GM12878 (cell line): Measurements from ENCODE around the gene SCRN2. TPM values are rescaled to one million over a fixed set of nuclear protein-coding genes. Genes with fewer than 3 reads are reported as not detected.

Experiments
- ATAC-seq: fragments of 200-7000 bp; cut with Tn5 transposase; 3 replicates; pipeline ENCODE4 v1.9.1; 2020; ENCODE audit warnings: mild to moderate bottlenecking, moderate library complexity
- BruUV-seq: library from RNA; stranded (reverse); fragments of 400-500 nt; replicated peaks from 2 replicates; lab custom pipeline; 2021; lab: Mats Ljungman, UMichigan
- CTCF ChIA-PET: fragments of 300-600 bp; sonication (Branson Sonifier 250); formaldehyde crosslinking; extraction: SDS; loops from one replicate; lab custom pipeline; 2021; ENCODE audit warnings: inconsistent platforms; lab: Yijun Ruan, JAX
- POLR2A ChIA-PET: fragments of 350-600 bp; formaldehyde crosslinking; extraction: SDS; loops from one replicate; lab custom pipeline; 2021; ENCODE audit warnings: inconsistent platforms; lab: Charles Lee
- RAD21 ChIA-PET: fragments of 300-600 bp; sonication (Branson Sonifier 250); formaldehyde crosslinking; loops from one replicate; lab custom pipeline; 2023; ENCODE audit warnings: antibody characterized with exemption; ENCODE audit not compliant: unreplicated experiment; lab: Charles Lee
- SMC1A ChIA-PET: fragments of 300-600 bp; sonication (Branson Sonifier 250); formaldehyde crosslinking; loops from one replicate; lab custom pipeline; 2023; ENCODE audit not compliant: unreplicated experiment, uncharacterized antibody; lab: Charles Lee
- DNase-seq: peaks from one replicate; pipeline ENCODE4 v3.0.0-alpha.2; 2011; ENCODE audit warnings: low read depth, low spot score
- FAIRE-seq: peaks from 3 replicates; lab custom pipeline; 2011; peaks lifted over from hg19 to GRCh38; lab: Jason Lieb, UNC
- H2AFZ ChIP-seq: 2 replicates; pipeline ENCODE4 v1.6.0; 2011; ENCODE audit warnings: low read depth, low read length, control low read depth; ENCODE audit not compliant: control insufficient read depth
- H3K27ac ChIP-seq: 2 replicates; pipeline ENCODE4 v1.5.1; 2011; ENCODE audit warnings: control low read depth; ENCODE audit not compliant: control insufficient read depth, insufficient read depth
- H3K27me3 ChIP-seq, 2 experiments: replicated peaks in 1 of 2; 2 replicates each; pipeline versions ENCODE4 v1.6.0 to v1.6.1; 2011; ENCODE audit warnings: low read length in 1 of 2; ENCODE audit not compliant: control insufficient read depth in 2 of 2, insufficient read depth in 2 of 2
- H3K36me3 ChIP-seq, 2 experiments: 2 replicates each; pipeline ENCODE4 v1.5.1; 2011; ENCODE audit warnings: low read length in 1 of 2; ENCODE audit not compliant: control insufficient read depth in 2 of 2, insufficient read depth in 2 of 2
- H3K4me1 ChIP-seq: 2 replicates; pipeline ENCODE4 v1.6.1; 2011; ENCODE audit warnings: mild to moderate bottlenecking, low read length, moderate library complexity, mixed read lengths; ENCODE audit not compliant: control insufficient read depth, insufficient read depth
- H3K4me2 ChIP-seq: 2 replicates; pipeline ENCODE4 v1.6.0; 2011; ENCODE audit warnings: control low read depth; ENCODE audit not compliant: control insufficient read depth, insufficient read depth
- H3K4me3 ChIP-seq: fragments of 200-600 bp; sonication (generic); 2 replicates; pipeline ENCODE4 v1.5.1; 2016
- H3K79me2 ChIP-seq: 2 replicates; pipeline ENCODE4 v1.6.0; 2011; ENCODE audit warnings: low read length; ENCODE audit not compliant: control insufficient read depth, insufficient read depth
- H3K9ac ChIP-seq: 2 replicates; pipeline ENCODE4 v1.8.0; 2011; ENCODE audit warnings: low read length, control low read depth, mixed read lengths; ENCODE audit not compliant: control insufficient read depth, insufficient read depth
- H3K9me3 ChIP-seq: replicated peaks from 3 replicates; pipeline ENCODE4 v1.5.1; 2011; ENCODE audit warnings: mild to moderate bottlenecking, low read length; ENCODE audit not compliant: control insufficient read depth, insufficient read depth
- H4K20me1 ChIP-seq: 2 replicates; pipeline ENCODE4 v1.6.0; 2011; ENCODE audit not compliant: control insufficient read depth, insufficient read depth
- BACH1 ChIP-seq: fragments of 450-650 bp; IDR thresholded peaks from 2 replicates; pipeline ENCODE4 v1.6.1; 2017; ENCODE audit warnings: mild to moderate bottlenecking, borderline replicate concordance
- BMI1 ChIP-seq: fragments of 450-650 bp; IDR thresholded peaks from 2 replicates; pipeline ENCODE4 v1.6.1; 2016; ENCODE audit warnings: mild to moderate bottlenecking, moderate library complexity, borderline replicate concordance
- GABPA ChIP-seq: IDR thresholded peaks from 2 replicates; pipeline ENCODE4 v1.6.1; 2014; ENCODE audit warnings: antibody characterized with exemption, low read depth, mild to moderate bottlenecking, inconsistent platforms
- MEF2A ChIP-seq: IDR thresholded peaks from 2 replicates; pipeline ENCODE4 v1.6.1; 2011; ENCODE audit warnings: low read depth, mild to moderate bottlenecking, low read length, moderate library complexity; ENCODE audit not compliant: insufficient read depth
- NBN ChIP-seq: fragments of 450-650 bp; IDR thresholded peaks from 2 replicates; pipeline ENCODE4 v1.6.1; 2016
- POLR2AphosphoS2 ChIP-seq: IDR thresholded peaks from 2 replicates; pipeline ENCODE4 v1.6.1; 2011; ENCODE audit warnings: low read depth, mild to moderate bottlenecking, low read length, improper control_type of control experiment, moderate library complexity
- POLR2AphosphoS5 ChIP-seq: IDR thresholded peaks from 2 replicates; pipeline ENCODE4 v1.6.1; 2011; ENCODE audit warnings: mild to moderate bottlenecking, low read length, inconsistent platforms
- RELA ChIP-seq: fragments of 450-650 bp; IDR thresholded peaks from 2 replicates; pipeline ENCODE4 v1.8.0; 2014; ENCODE audit warnings: borderline replicate concordance; ENCODE audit not compliant: partially characterized antibody
- SMAD1 ChIP-seq: fragments of 450-650 bp; IDR thresholded peaks from 2 replicates; pipeline ENCODE4 v1.6.1; 2018; ENCODE audit warnings: mild to moderate bottlenecking, low read depth; ENCODE audit not compliant: partially characterized antibody
- WGBS: methylation state at CpG from one replicate; pipeline ENCODE4 v1.1.6; 2016; ENCODE audit warnings: low lambda C conversion rate; ENCODE audit not compliant: insufficient replicate concordance, insufficient coverage; ENCODE audit errors: missing lambda C conversion rate; 5-methylcytosine and 5-hydroxymethylcytosine counted together
- in situ Hi-C: fragments of 300-500 bp; cut with MboI; formaldehyde crosslinking; loops from 9 replicates; pipeline ENCODE4 v1.14.3; 2018; ENCODE audit warnings: mixed read lengths
- intact Hi-C: fragments of 100-400 bp; cut with micrococcal nuclease; formaldehyde crosslinking; loops from one replicate; pipeline ENCODE4 v1.14.2; 2022; ENCODE audit not compliant: unreplicated experiment
- polyA plus RNA-seq, 11 experiments: library from polyadenylated mRNA; depleted of rRNA in 4 of 11; unstranded in 6 of 11; stranded (reverse) in 5 of 11; fragments of >200 nt; fragmentation: Nextera tagmentation in 4 of 11; fragmentation: Illumina TruSeq in 1 of 11; extraction: Ambion mirVana in 4 of 11; extraction: Trizol in 1 of 11; gene quantifications; 1 replicate in 1 of 11; 2 replicates in 10 of 11; pipeline versions ENCODE4 v1.2.1 to v1.2.3, GENCODE V29; 2011 to 2016; ENCODE audit warnings: inconsistent platforms in 2 of 11, missing spikeins in 2 of 11, low read depth in 1 of 11
- total RNA-seq, 4 experiments: library from RNA; depleted of rRNA in 3 of 4; stranded (reverse); fragments of >200 nt in 3 of 4; fragmentation: Illumina TruSeq in 1 of 4; extraction: Trizol in 1 of 4; gene quantifications; 2 replicates each; pipeline versions ENCODE4 v1.2.1 to v1.2.3, GENCODE V29; 2013 to 2021
- TF ChIP-seq, protein P1 (sequence below): fragments of 450-650 bp; IDR thresholded peaks from 2 replicates; pipeline ENCODE4 v1.6.1; 2016; ENCODE audit warnings: mild to moderate bottlenecking, moderate library complexity, borderline replicate concordance
- TF ChIP-seq, protein P2 (sequence below): IDR thresholded peaks from 2 replicates; pipeline ENCODE4 v1.6.1; 2011; ENCODE audit warnings: low read depth, low read length, improper control_type of control experiment, borderline replicate concordance
- TF ChIP-seq, protein P3 (sequence below): fragments of 450-650 bp; IDR thresholded peaks from 2 replicates; pipeline ENCODE4 v1.6.1; 2017; ENCODE audit warnings: mild to moderate bottlenecking, low read depth, inconsistent platforms; ENCODE audit not compliant: poor library complexity, severe bottlenecking

The SCRN2 gene
- total and polyA plus RNA-seq, 10 of the 15 experiments (the other 5 are each of a cell fraction or from before 2014, with no cell fraction given) = 0.34 to 33.3 (median 20.1) TPM

DNA sequence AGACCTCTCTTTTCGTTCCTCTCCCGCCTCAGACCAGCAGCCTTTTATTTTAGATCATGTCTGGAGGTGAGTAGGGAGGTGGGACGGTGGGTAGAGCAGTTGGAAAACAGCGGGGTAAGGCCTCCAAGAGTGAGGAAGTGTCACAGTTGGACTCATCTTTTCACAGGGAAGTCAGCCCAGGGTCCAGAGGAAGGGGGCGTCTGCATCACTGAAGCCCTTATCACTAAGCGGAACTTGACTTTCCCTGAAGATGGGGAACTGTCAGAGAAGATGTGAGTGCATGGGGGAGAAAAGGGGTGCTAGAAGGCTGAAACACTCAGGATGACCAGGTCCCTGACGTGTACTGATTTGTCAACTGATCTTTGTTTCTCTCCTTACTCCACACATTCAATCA lies 9.1 kb downstream of the SCRN2 start (continued):
- TF ChIP-seq, protein P1, sequence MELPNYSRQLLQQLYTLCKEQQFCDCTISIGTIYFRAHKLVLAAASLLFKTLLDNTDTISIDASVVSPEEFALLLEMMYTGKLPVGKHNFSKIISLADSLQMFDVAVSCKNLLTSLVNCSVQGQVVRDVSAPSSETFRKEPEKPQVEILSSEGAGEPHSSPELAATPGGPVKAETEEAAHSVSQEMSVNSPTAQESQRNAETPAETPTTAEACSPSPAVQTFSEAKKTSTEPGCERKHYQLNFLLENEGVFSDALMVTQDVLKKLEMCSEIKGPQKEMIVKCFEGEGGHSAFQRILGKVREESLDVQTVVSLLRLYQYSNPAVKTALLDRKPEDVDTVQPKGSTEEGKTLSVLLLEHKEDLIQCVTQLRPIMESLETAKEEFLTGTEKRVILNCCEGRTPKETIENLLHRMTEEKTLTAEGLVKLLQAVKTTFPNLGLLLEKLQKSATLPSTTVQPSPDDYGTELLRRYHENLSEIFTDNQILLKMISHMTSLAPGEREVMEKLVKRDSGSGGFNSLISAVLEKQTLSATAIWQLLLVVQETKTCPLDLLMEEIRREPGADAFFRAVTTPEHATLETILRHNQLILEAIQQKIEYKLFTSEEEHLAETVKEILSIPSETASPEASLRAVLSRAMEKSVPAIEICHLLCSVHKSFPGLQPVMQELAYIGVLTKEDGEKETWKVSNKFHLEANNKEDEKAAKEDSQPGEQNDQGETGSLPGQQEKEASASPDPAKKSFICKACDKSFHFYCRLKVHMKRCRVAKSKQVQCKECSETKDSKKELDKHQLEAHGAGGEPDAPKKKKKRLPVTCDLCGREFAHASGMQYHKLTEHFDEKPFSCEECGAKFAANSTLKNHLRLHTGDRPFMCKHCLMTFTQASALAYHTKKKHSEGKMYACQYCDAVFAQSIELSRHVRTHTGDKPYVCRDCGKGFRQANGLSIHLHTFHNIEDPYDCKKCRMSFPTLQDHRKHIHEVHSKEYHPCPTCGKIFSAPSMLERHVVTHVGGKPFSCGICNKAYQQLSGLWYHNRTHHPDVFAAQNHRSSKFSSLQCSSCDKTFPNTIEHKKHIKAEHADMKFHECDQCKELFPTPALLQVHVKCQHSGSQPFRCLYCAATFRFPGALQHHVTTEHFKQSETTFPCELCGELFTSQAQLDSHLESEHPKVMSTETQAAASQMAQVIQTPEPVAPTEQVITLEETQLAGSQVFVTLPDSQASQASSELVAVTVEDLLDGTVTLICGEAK = no peak

DNA sequence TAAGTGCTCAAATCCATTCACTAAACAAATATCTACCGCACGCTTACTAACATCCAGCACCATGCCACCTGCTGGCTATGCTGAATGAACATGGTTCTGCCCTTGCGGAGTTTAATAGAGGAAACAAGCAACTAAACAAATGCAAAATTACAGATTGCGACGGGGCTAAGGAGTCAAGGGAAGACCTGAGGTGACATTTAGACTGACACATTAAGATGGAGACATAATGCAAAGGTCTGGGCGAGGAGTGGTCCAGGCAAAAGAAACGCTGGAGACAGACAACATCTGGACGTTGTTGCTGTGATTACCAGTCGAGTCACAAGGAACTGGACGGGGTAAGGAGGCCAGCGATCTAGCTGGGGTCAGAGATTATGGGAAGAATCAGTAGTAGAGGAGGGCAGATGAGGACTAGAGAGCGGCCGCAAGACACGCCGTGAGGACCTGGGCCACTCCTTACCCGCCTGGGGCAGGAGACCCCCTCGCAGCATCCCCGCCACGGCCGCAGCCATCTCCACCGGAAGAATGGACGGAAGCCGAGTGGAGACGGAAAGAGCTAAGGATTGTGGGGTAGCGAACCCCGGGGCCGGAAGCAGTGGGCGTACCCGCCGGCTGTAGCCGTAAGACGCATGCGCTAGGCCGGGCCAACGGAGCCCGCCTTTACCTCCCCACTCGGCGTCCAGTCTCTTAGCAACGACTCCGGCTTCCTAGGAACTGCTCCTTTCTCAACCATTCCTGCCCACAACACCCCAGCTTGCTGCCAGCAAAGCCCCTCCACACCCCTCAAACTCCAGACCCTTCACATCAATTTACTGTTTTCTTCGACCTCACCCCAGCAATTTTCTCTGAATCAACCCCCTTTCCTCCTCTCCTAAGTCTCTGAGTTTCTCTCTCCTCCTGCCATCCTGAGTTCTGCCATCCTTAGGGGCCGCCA lies 9.8 kb downstream of the SCRN2 start, which contains the start of the genes LRRC46 and MRPL10:
Gene LRRC46, plus strand, starts transcription at position 668 of the 931 bp plus-strand sequence. CDS start 320 bp downstream, outside the sequence.
Gene MRPL10, minus strand, starts transcription at position 539 of the 931 bp plus-strand sequence. Its CDS starts 30 bp downstream, at position 509.
- peak; percentile 99 for ATAC-seq
- TF ChIP-seq NBN (peak; percentile 89), MEF2A (no peak), BACH1 (peak; percentile 51; the same call in 1 of the 2 replicates), GABPA (peak; percentile 90), POLR2AphosphoS2 (peak; percentile 93), BMI1 (peak; percentile 91), SMAD1 (peak; percentile 62), POLR2AphosphoS5 (peak; percentile 97), RELA (peak; percentile 24)
- TF ChIP-seq, protein P2, sequence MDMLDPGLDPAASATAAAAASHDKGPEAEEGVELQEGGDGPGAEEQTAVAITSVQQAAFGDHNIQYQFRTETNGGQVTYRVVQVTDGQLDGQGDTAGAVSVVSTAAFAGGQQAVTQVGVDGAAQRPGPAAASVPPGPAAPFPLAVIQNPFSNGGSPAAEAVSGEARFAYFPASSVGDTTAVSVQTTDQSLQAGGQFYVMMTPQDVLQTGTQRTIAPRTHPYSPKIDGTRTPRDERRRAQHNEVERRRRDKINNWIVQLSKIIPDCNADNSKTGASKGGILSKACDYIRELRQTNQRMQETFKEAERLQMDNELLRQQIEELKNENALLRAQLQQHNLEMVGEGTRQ = no peak
- TF ChIP-seq, protein P3, sequence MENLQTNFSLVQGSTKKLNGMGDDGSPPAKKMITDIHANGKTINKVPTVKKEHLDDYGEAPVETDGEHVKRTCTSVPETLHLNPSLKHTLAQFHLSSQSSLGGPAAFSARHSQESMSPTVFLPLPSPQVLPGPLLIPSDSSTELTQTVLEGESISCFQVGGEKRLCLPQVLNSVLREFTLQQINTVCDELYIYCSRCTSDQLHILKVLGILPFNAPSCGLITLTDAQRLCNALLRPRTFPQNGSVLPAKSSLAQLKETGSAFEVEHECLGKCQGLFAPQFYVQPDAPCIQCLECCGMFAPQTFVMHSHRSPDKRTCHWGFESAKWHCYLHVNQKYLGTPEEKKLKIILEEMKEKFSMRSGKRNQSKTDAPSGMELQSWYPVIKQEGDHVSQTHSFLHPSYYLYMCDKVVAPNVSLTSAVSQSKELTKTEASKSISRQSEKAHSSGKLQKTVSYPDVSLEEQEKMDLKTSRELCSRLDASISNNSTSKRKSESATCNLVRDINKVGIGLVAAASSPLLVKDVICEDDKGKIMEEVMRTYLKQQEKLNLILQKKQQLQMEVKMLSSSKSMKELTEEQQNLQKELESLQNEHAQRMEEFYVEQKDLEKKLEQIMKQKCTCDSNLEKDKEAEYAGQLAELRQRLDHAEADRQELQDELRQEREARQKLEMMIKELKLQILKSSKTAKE = no peak

More for the DNA sequence above, 9.8 kb downstream of the SCRN2 start, which contains the start of the genes LRRC46 and MRPL10:
- peak within 1 kb of the TSS; percentile 76 for H3K9ac ChIP-seq
- peak within 1 kb of the TSS; percentile 67 for H3K27ac ChIP-seq
- ChIA-PET RAD21 (interaction anchor here (1.1 to 1.4 kb wide), 3 partner anchors 58 to 182 kb away, joined by 3 to 7 read pairs (median 3); partner anchors contain the start of gene KPNB1), SMC1A (interaction anchor here (0.6 to 1.6 kb wide), 4 partner anchors 10 to 143 kb away, joined by 3 to 7 read pairs (median 3); partner anchors contain the start of gene OSBPL7), POLR2A (interaction anchor here (0.6 to 2.3 kb wide), 6 partner anchors 9 to 113 kb away, joined by 3 to 14 read pairs (median 4); partner anchors contain the start of genes OSBPL7, SCRN2 and SP2), CTCF (interaction anchor here (0.7 to 3.6 kb wide), 8 partner anchors 9 to 180 kb away, joined by 3 to 24 read pairs (median 4); partner anchors contain the start of genes OSBPL7 and SCRN2)
- H3K27me3 ChIP-seq = no peaks in the 10 kb centered on the region
- in situ Hi-C loops = no loop called here
- peaks cover 17% of the 10 kb centered on the region for H3K79me2 ChIP-seq
- intact Hi-C loops = no loop called here
- peak within 1 kb of the TSS; percentile 84 for H2AFZ ChIP-seq
- peak within 1 kb of the TSS; percentile 96 for H3K4me2 ChIP-seq
- no peaks in the 10 kb centered on the region for H4K20me1 ChIP-seq
- FAIRE-seq (peak; percentile 93), DNase-seq (peak; percentile 66)
- H3K9me3 ChIP-seq = no peaks in the 10 kb centered on the region
- H3K4me1 ChIP-seq = peaks cover 9% of the 10 kb centered on the region
- H3K4me3 ChIP-seq = peak within 1 kb of the TSS; percentile 97
- BruUV-seq = TSS peak; percentile 88
- WGBS = 2% methylated on average over 40 of the region's 42 CpGs
- H3K36me3 ChIP-seq = peaks cover 6 to 13% of the 10 kb centered on the region in 2 experiments; a peak in 3 of 4 replicates
